Liver (tissue), 9 donors: ENCODE measurements around the gene DCAF15. TPM values are rescaled to one million over a fixed set of nuclear protein-coding genes. Genes with fewer than 3 reads are reported as not detected.

ENCODE experiments used
- DNase-seq: peaks from one replicate; pipeline ENCODE4 v3.0.0-alpha.2; 2017; ENCODE audit warnings: low spot score
- H3K27ac ChIP-seq, 2 donors: one replicate each; pipeline ENCODE4 v1.7.0; 2013; ENCODE audit warnings: inconsistent platforms in 2 of 2, low read length in 2 of 2, control low read depth in 1 of 2, low read depth in 1 of 2, mild to moderate bottlenecking in 1 of 2
- H3K27me3 ChIP-seq, 4 donors: one replicate each; pipeline versions ENCODE4 v1.6.1 to v1.7.0; 2013; ENCODE audit warnings: low read length in 3 of 4, inconsistent platforms in 1 of 4, mild to moderate bottlenecking in 1 of 4, moderate library complexity in 1 of 4; ENCODE audit not compliant: control insufficient read depth in 4 of 4, insufficient read depth in 4 of 4
- H3K36me3 ChIP-seq, 4 donors: one replicate each; pipeline versions ENCODE4 v1.6.1 to v1.7.0; 2013; ENCODE audit warnings: low read length in 3 of 4, mild to moderate bottlenecking in 3 of 4, low read depth in 1 of 4, moderate library complexity in 1 of 4; ENCODE audit not compliant: control insufficient read depth in 4 of 4, insufficient read depth in 3 of 4
- H3K4me1 ChIP-seq, 4 donors: one replicate each; pipeline versions ENCODE4 v1.6.1 to v1.7.0; 2013; ENCODE audit warnings: low read length in 3 of 4, mild to moderate bottlenecking in 3 of 4, moderate library complexity in 1 of 4; ENCODE audit not compliant: control insufficient read depth in 4 of 4, insufficient read depth in 4 of 4
- H3K4me3 ChIP-seq, 3 donors: one replicate each; pipeline versions ENCODE4 v1.6.1 to v1.7.0; 2013; ENCODE audit warnings: low read length in 3 of 3, control low read depth in 1 of 3, low read depth in 1 of 3, mild to moderate bottlenecking in 1 of 3
- H3K9ac ChIP-seq, 2 donors: one replicate each; pipeline ENCODE4 v1.7.0; 2013; ENCODE audit warnings: low read length in 2 of 2, mild to moderate bottlenecking in 2 of 2, moderate library complexity in 2 of 2, control low read depth in 1 of 2, low read depth in 1 of 2
- H3K9me3 ChIP-seq, 4 donors: one replicate each; pipeline versions ENCODE4 v1.6.1 to v1.7.0; 2013; ENCODE audit warnings: low read length in 3 of 4; ENCODE audit not compliant: control insufficient read depth in 4 of 4
- ATF3 ChIP-seq: IDR thresholded peaks from 2 replicates; pipeline ENCODE4 v1.6.1; 2016; ENCODE audit warnings: antibody characterized with exemption
- CTCF ChIP-seq: fragments of 150-350 bp; IDR thresholded peaks from 2 replicates; pipeline ENCODE4 v1.5.1; 2017; ENCODE audit warnings: improper control_type of control experiment, low read depth, low read length; ENCODE audit not compliant: missing input control
- EGR1 ChIP-seq, 2 donors: IDR thresholded peaks; 2 replicates each; pipeline ENCODE4 v1.6.1; 2016 to 2018; ENCODE audit warnings: antibody characterized with exemption in 2 of 2, low read depth in 2 of 2
- FOXA1 ChIP-seq: IDR thresholded peaks from 2 replicates; pipeline ENCODE4 v1.6.1; 2016; ENCODE audit warnings: antibody characterized with exemption
- FOXA2 ChIP-seq: IDR thresholded peaks from 2 replicates; pipeline ENCODE4 v1.6.1; 2016; ENCODE audit warnings: antibody characterized with exemption
- GABPA ChIP-seq, 2 donors: IDR thresholded peaks in 1 of 2; conservative IDR thresholded peaks in 1 of 2; 2 replicates each; pipeline ENCODE4 v1.6.1; 2016; ENCODE audit warnings: antibody characterized with exemption in 2 of 2, mild to moderate bottlenecking in 1 of 2, moderate library complexity in 1 of 2
- HNF4A ChIP-seq, 2 donors: conservative IDR thresholded peaks; 2 replicates each; pipeline ENCODE4 v1.6.1; 2016; ENCODE audit warnings: antibody characterized with exemption in 2 of 2, mild to moderate bottlenecking in 2 of 2
- HNF4G ChIP-seq: IDR thresholded peaks from 2 replicates; pipeline ENCODE4 v1.6.1; 2016; ENCODE audit warnings: antibody characterized with exemption
- JUND ChIP-seq, 2 donors: IDR thresholded peaks; 2 replicates each; pipeline ENCODE4 v1.6.1; 2016; ENCODE audit warnings: antibody characterized with exemption in 2 of 2
- NR2F2 ChIP-seq: IDR thresholded peaks from 2 replicates; pipeline ENCODE4 v1.6.1; 2016; ENCODE audit warnings: antibody characterized with exemption
- RAD21 ChIP-seq, 2 donors: IDR thresholded peaks; 2 replicates each; pipeline ENCODE4 v1.6.1; 2016; ENCODE audit warnings: antibody characterized with exemption in 2 of 2, mild to moderate bottlenecking in 2 of 2
- RXRA ChIP-seq, 2 donors: IDR thresholded peaks; 2 replicates each; pipeline ENCODE4 v1.6.1; 2017 to 2018; ENCODE audit warnings: antibody characterized with exemption in 2 of 2, mild to moderate bottlenecking in 1 of 2
- SP1 ChIP-seq: IDR thresholded peaks from 2 replicates; pipeline ENCODE4 v1.6.1; 2018; ENCODE audit warnings: antibody characterized with exemption, mild to moderate bottlenecking
- TAF1 ChIP-seq: conservative IDR thresholded peaks from 2 replicates; pipeline ENCODE4 v1.6.1; 2016; ENCODE audit warnings: antibody characterized with exemption, mild to moderate bottlenecking
- YY1 ChIP-seq: IDR thresholded peaks from 2 replicates; pipeline ENCODE4 v1.6.1; 2016; ENCODE audit warnings: antibody characterized with exemption, mild to moderate bottlenecking
- ZBTB33 ChIP-seq: IDR thresholded peaks from 2 replicates; pipeline ENCODE4 v1.6.1; 2016; ENCODE audit warnings: antibody characterized with exemption
- WGBS: extraction: QIAGEN DNeasy Blood & Tissue Kit; methylation state at CpG from one replicate; pipeline ENCODE4 v1.1.7; 2013; 5-methylcytosine and 5-hydroxymethylcytosine counted together
- polyA plus RNA-seq, 2 donors: library from polyadenylated mRNA; stranded (reverse) in 1 of 2; unstranded in 1 of 2; fragments of 200-250 nt in 1 of 2; fragments of >200 nt in 1 of 2; fragmentation: Nextera tagmentation in 1 of 2; extraction: Ambion mirVana in 1 of 2; gene quantifications; one replicate each; pipeline versions ENCODE4 v1.2.1 to v1.2.3, GENCODE V29; 2013 to 2015
- total RNA-seq, 2 donors: library from RNA; depleted of rRNA; stranded (reverse); fragments of >200 nt; gene quantifications; one replicate each; pipeline ENCODE4 v1.2.3, GENCODE V29; 2014
- TF ChIP-seq, protein P1 (sequence below): IDR thresholded peaks from 2 replicates; pipeline ENCODE4 v1.6.1; 2016; ENCODE audit warnings: antibody characterized with exemption
- TF ChIP-seq, protein P2 (sequence below): IDR thresholded peaks from 2 replicates; pipeline ENCODE4 v1.6.1; 2016; ENCODE audit warnings: antibody characterized with exemption, mild to moderate bottlenecking
- donor health status: healthy.
- donor health status: healthy.
- donor health status: healthy.
- donor health status: healthy.
- donor health status: healthy.

DCAF15 gene, protein sequence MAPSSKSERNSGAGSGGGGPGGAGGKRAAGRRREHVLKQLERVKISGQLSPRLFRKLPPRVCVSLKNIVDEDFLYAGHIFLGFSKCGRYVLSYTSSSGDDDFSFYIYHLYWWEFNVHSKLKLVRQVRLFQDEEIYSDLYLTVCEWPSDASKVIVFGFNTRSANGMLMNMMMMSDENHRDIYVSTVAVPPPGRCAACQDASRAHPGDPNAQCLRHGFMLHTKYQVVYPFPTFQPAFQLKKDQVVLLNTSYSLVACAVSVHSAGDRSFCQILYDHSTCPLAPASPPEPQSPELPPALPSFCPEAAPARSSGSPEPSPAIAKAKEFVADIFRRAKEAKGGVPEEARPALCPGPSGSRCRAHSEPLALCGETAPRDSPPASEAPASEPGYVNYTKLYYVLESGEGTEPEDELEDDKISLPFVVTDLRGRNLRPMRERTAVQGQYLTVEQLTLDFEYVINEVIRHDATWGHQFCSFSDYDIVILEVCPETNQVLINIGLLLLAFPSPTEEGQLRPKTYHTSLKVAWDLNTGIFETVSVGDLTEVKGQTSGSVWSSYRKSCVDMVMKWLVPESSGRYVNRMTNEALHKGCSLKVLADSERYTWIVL
- total RNA-seq = 10 to 100 TPM in 1 of 2 donors, 1 to 10 TPM in 1; 3.8 to 10.4 TPM
- polyA plus RNA-seq = 1 to 10 TPM; 2.6 to 7.3 TPM

DNA sequence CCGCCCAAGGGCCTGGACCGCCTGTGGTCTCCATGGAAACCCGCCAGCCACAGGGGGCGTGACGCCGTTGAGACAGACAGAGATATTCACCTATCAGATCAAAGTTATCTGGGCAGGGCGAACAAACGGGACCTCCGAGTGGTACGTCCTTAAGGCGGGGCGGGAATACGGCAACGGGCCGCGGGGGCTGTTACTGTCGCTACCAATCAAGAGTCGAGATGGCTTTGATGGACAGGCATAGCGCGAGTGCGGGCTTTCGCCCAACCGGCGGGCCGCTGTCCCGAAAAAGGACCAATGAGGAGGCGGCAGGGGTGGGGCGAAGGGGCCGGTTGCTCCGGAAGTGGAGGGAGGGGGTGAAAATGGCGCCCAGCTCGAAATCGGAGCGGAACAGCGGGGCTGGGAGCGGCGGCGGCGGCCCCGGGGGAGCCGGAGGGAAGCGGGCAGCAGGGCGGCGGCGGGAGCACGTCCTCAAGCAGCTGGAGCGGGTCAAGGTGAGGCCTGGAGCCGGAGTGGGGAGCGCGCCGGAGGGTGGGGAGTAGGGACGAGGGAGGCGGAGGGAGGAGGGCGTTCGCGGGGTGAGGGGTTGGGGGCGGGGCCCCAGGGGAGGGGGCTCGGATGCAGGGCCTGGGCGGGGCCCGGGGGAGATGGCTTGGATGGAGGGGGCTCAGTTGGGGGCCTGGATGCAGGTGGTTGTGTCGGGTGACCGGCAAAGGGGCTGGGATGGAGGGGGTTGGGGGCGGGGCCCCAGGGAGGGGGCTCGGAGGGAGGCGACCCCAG lies at the start of gene DCAF15:
Gene DCAF15, plus strand, starts transcription at position 356 of the 777 bp plus-strand sequence. Its CDS starts 4 bp downstream, at position 360.
- no peaks in the 10 kb centered on the region for H3K27me3 ChIP-seq
- WGBS = 1% methylated on average over 65 of the region's 65 CpGs
- TF ChIP-seq HNF4G (no peak), JUND (IDR thresholded peaks at IDR 0.05) (no peak), TAF1 (peak; percentile 32), SP1 (peak; percentile 97), CTCF (no peak), ZBTB33 (no peak), RAD21 (IDR thresholded peaks at IDR 0.05) (peak; percentile 29 to 38), GABPA (IDR thresholded peaks at IDR 0.05 in 1 of 2, conservative IDR thresholded peaks at IDR 0.05 in 1 of 2) (peak; percentile 26 to 84), FOXA1 (no peak), YY1 (peak; percentile 96), EGR1 (IDR thresholded peaks at IDR 0.05; ENCODE audit: low read depth in 2 of 2) (peak in 1 of 2 donors; percentile 20), FOXA2 (no peak), RXRA (IDR thresholded peaks at IDR 0.05) (no peak), HNF4A (conservative IDR thresholded peaks at IDR 0.05) (no peak), ATF3 (no peak), NR2F2 (no peak)
- TF ChIP-seq, protein P1, sequence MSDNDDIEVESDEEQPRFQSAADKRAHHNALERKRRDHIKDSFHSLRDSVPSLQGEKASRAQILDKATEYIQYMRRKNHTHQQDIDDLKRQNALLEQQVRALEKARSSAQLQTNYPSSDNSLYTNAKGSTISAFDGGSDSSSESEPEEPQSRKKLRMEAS = no peak
- TF ChIP-seq, protein P2, sequence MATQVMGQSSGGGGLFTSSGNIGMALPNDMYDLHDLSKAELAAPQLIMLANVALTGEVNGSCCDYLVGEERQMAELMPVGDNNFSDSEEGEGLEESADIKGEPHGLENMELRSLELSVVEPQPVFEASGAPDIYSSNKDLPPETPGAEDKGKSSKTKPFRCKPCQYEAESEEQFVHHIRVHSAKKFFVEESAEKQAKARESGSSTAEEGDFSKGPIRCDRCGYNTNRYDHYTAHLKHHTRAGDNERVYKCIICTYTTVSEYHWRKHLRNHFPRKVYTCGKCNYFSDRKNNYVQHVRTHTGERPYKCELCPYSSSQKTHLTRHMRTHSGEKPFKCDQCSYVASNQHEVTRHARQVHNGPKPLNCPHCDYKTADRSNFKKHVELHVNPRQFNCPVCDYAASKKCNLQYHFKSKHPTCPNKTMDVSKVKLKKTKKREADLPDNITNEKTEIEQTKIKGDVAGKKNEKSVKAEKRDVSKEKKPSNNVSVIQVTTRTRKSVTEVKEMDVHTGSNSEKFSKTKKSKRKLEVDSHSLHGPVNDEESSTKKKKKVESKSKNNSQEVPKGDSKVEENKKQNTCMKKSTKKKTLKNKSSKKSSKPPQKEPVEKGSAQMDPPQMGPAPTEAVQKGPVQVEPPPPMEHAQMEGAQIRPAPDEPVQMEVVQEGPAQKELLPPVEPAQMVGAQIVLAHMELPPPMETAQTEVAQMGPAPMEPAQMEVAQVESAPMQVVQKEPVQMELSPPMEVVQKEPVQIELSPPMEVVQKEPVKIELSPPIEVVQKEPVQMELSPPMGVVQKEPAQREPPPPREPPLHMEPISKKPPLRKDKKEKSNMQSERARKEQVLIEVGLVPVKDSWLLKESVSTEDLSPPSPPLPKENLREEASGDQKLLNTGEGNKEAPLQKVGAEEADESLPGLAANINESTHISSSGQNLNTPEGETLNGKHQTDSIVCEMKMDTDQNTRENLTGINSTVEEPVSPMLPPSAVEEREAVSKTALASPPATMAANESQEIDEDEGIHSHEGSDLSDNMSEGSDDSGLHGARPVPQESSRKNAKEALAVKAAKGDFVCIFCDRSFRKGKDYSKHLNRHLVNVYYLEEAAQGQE = no peak

More for the DNA sequence above, at the start of gene DCAF15:
- Histone ChIP-seq H3K9ac (peak within 1 kb of the TSS; percentile 13 to 53), H3K4me3 (peak within 1 kb of the TSS; percentile 54 to 80 (median 80)), H3K27ac (peak within 1 kb of the TSS; percentile 23 to 39), H3K4me1 (peaks cover 2 to 17% (median 14%) of the 10 kb centered on the region in 4 donors), H3K9me3 (no peaks in the 10 kb centered on the region), H3K36me3 (peaks cover 8 to 22% (median 12%) of the 10 kb centered on the region in 4 donors)
- peak; percentile 97 for DNase-seq
